Omental fat pad (tissue), 4 donors: ENCODE results near the gene GPBP1L1. TPM values are rescaled to one million over a fixed set of nuclear protein-coding genes. Genes with fewer than 3 reads are reported as not detected.
"Not testable (repeated sequence)": the region's sequence is repeated elsewhere in the genome, so short reads cannot be mapped to it uniquely, and the experiment has no call there.

Source experiments
- ATAC-seq: fragments of 150-250 bp; one replicate; pipeline ENCODE4 v1.9.1; 2016; ENCODE audit warnings: mild to moderate bottlenecking, moderate library complexity; ENCODE audit not compliant: low FRiP score
- DNase-seq: peaks from one replicate; pipeline ENCODE4 v3.0.0-alpha.2; 2019; ENCODE audit warnings: low spot score
- CTCF ChIP-seq, 3 donors: fragments of 450-650 bp; IDR thresholded peaks; one replicate each; pipeline ENCODE4 v1.5.1; 2016 to 2017; ENCODE audit warnings: antibody characterized with exemption in 3 of 3, mild to moderate bottlenecking in 3 of 3, moderate library complexity in 2 of 3
- total RNA-seq, 4 donors: library from RNA; depleted of rRNA; stranded (reverse); fragments of >200 nt; gene quantifications; one replicate each; pipeline ENCODE4 v1.1.0, GENCODE V29; 2016

The GPBP1L1 gene
- 100 to 1,000 TPM in 3 of 4 donors, 10 to 100 TPM in 1; 75.1 to 116 (median 105) TPM for total RNA-seq

GRCh38 chr1:45686288-45687013, at the start of gene GPBP1L1:
Gene GPBP1L1, minus strand, starts transcription at chr1:45686533. Its CDS starts 27,446 bp downstream, at chr1:45659087.
- ATAC-seq, result peak; percentile 94
- TF ChIP-seq CTCF (IDR thresholded peaks at IDR 0.05), result no peak
- peak; percentile 82 for DNase-seq

GRCh38 chr1:45730780-45731319, 44.5 kb upstream of the GPBP1L1 start:
- ATAC-seq (no peak), DNase-seq (no peak)
- no peak for TF ChIP-seq CTCF (IDR thresholded peaks at IDR 0.05)

- no peak for ATAC-seq
- no peak for TF ChIP-seq CTCF (IDR thresholded peaks at IDR 0.05)
- no peak for DNase-seq
Measured at GRCh38 chr1:45730075-45730779, 43.9 kb upstream of the GPBP1L1 start.

GRCh38 chr1:45726007-45726406, 39.7 kb upstream of the GPBP1L1 start:
- ATAC-seq, result not testable (repeated sequence)

GRCh38 chr1:45723248-45723930, 37.1 kb upstream of the GPBP1L1 start:
- no peak for DNase-seq
- no peak for ATAC-seq
- no peak for TF ChIP-seq CTCF (IDR thresholded peaks at IDR 0.05)

More at GRCh38 chr1:45726007-45726406, 39.7 kb upstream of the GPBP1L1 start:
- DNase-seq, result not testable (repeated sequence)

- ATAC-seq, result no peak
- no peak for TF ChIP-seq CTCF (IDR thresholded peaks at IDR 0.05)
- DNase-seq, result no peak
Measured at GRCh38 chr1:45722809-45723208, 36.5 kb upstream of the GPBP1L1 start.

- ATAC-seq (no peak), DNase-seq (no peak)
- no peak for TF ChIP-seq CTCF (IDR thresholded peaks at IDR 0.05)
Measured at GRCh38 chr1:45721207-45721606, 34.9 kb upstream of the GPBP1L1 start.
